H1 (cell line): ENCODE results near the gene CDH8. TPM values are rescaled to one million over a fixed set of nuclear protein-coding genes. Genes with fewer than 3 reads are reported as not detected.

ENCODE experiments used
- CTCF ChIA-PET: fragments of 300-600 bp; sonication (Branson Sonifier 250); formaldehyde crosslinking; loops from one replicate; lab custom pipeline; 2021; ENCODE audit not compliant: partially characterized antibody; lab: Charles Lee
- POLR2A ChIA-PET: fragments of 300-600 bp; sonication (Branson Sonifier 250); formaldehyde crosslinking; loops from one replicate; lab custom pipeline; 2021; ENCODE audit warnings: inconsistent platforms; ENCODE audit not compliant: partially characterized antibody; lab: Charles Lee
- DNase-seq, 2 experiments: peaks; one replicate each; pipeline versions ENCODE4 v3.0.0 to v3.0.0-alpha.2; 2010 to 2022; ENCODE audit warnings: low spot score in 2 of 2, low read depth in 1 of 2, mixed read lengths in 1 of 2
- FAIRE-seq: peaks from 2 replicates; lab custom pipeline; 2011; peaks lifted over from hg19 to GRCh38; lab: Jason Lieb, UNC
- H2AFZ ChIP-seq: 2 replicates; pipeline ENCODE4 v1.8.1; 2012; ENCODE audit warnings: low read length, inconsistent platforms
- H2AK5ac ChIP-seq: 2 replicates; pipeline ENCODE4 v1.6.1; 2013; ENCODE audit warnings: low read depth, low read length
- H2BK120ac ChIP-seq: replicated peaks from 2 replicates; pipeline ENCODE3; 2013; ENCODE audit warnings: low read depth, low read length, inconsistent platforms
- H2BK12ac ChIP-seq: 2 replicates; pipeline ENCODE4 v1.6.1; 2013; ENCODE audit warnings: low read depth, low read length
- H2BK15ac ChIP-seq: 2 replicates; pipeline ENCODE4 v1.6.1; 2013; ENCODE audit warnings: low read length
- H2BK20ac ChIP-seq: 2 replicates; pipeline ENCODE4 v1.6.1; 2013; ENCODE audit warnings: low read length
- H2BK5ac ChIP-seq: 2 replicates; pipeline ENCODE4 v1.6.1; 2013; ENCODE audit warnings: low read depth, low read length
- H3K14ac ChIP-seq: 2 replicates; pipeline ENCODE4 v1.6.1; 2013; ENCODE audit warnings: inconsistent platforms; ENCODE audit not compliant: insufficient read length
- H3K18ac ChIP-seq: 2 replicates; pipeline ENCODE4 v1.6.1; 2013; ENCODE audit warnings: low read length; ENCODE audit errors: extremely low read depth
- H3K23ac ChIP-seq: 2 replicates; pipeline ENCODE4 v1.6.1; 2013; ENCODE audit warnings: inconsistent platforms; ENCODE audit not compliant: insufficient read length
- H3K23me2 ChIP-seq: 2 replicates; pipeline ENCODE4 v1.6.1; 2013; ENCODE audit warnings: low read depth, low read length
- H3K27ac ChIP-seq: 2 replicates; pipeline ENCODE4 v1.6.1; 2011; ENCODE audit warnings: low read depth, low read length, inconsistent platforms
- H3K27me3 ChIP-seq, 4 experiments: replicated peaks in 1 of 4; 1 replicate in 1 of 4; 2 replicates in 3 of 4; pipeline versions ENCODE4 v1.6.1 to v1.8.1; 2011 to 2013; ENCODE audit warnings: low read length in 3 of 4, mild to moderate bottlenecking in 3 of 4, inconsistent platforms in 2 of 4, mixed read lengths in 2 of 4, moderate library complexity in 1 of 4; ENCODE audit not compliant: control insufficient read depth in 3 of 4, insufficient read depth in 3 of 4; ENCODE audit errors: extremely low read depth in 1 of 4
- H3K36me3 ChIP-seq, 4 experiments: 2 replicates each; pipeline versions ENCODE4 v1.6.1 to v1.8.1; 2011 to 2013; ENCODE audit warnings: mild to moderate bottlenecking in 4 of 4, low read length in 3 of 4, moderate library complexity in 2 of 4, control low read depth in 1 of 4, inconsistent platforms in 1 of 4; ENCODE audit not compliant: insufficient read depth in 4 of 4, control insufficient read depth in 2 of 4
- H3K4ac ChIP-seq: replicated peaks from 2 replicates; pipeline ENCODE3; 2013; ENCODE audit warnings: low read length, low read depth, mixed read lengths, inconsistent platforms; ENCODE audit not compliant: insufficient read length
- H3K4me1 ChIP-seq, 4 experiments: replicated peaks in 1 of 4; 1 replicate in 1 of 4; 2 replicates in 3 of 4; pipeline versions ENCODE4 v1.6.1 to v1.8.1; 2011 to 2013; ENCODE audit warnings: low read length in 3 of 4, inconsistent platforms in 2 of 4, mixed read lengths in 1 of 4; ENCODE audit not compliant: insufficient read depth in 4 of 4, control insufficient read depth in 3 of 4
- H3K4me2 ChIP-seq, 2 experiments: 2 replicates each; pipeline versions ENCODE4 v1.6.1 to v1.8.1; 2011 to 2013; ENCODE audit warnings: low read depth in 2 of 2, low read length in 2 of 2, control low read depth in 1 of 2, inconsistent platforms in 1 of 2, mild to moderate bottlenecking in 1 of 2; ENCODE audit not compliant: insufficient read depth in 1 of 2
- H3K4me3 ChIP-seq, 4 experiments: fragments of 200-600, 300-600 bp in 1 of 4; sonication (generic), shearing (Covaris generic), sonication (Bioruptor Twin) in 1 of 4; 2 replicates each; pipeline versions ENCODE4 v1.5.1 to v1.8.1; 2011 to 2016; ENCODE audit warnings: low read length in 4 of 4, low read depth in 3 of 4, control low read depth in 2 of 4, inconsistent platforms in 2 of 4, mild to moderate bottlenecking in 2 of 4, mixed read lengths in 1 of 4, moderate library complexity in 1 of 4; ENCODE audit not compliant: insufficient read depth in 2 of 4; ENCODE audit errors: extremely low read depth in 1 of 4
- H3K56ac ChIP-seq: replicated peaks from 2 replicates; pipeline ENCODE3; 2013; ENCODE audit warnings: low read depth, mild to moderate bottlenecking, mixed read lengths, low read length, inconsistent platforms; ENCODE audit not compliant: insufficient read length
- H3K79me1 ChIP-seq: 2 replicates; pipeline ENCODE4 v1.6.1; 2013; ENCODE audit warnings: low read depth, low read length, control low read depth
- H3K79me2 ChIP-seq, 2 experiments: 2 replicates each; pipeline versions ENCODE4 v1.6.1 to v1.8.1; 2012 to 2013; ENCODE audit warnings: low read length in 2 of 2, mild to moderate bottlenecking in 2 of 2, inconsistent platforms in 1 of 2; ENCODE audit not compliant: insufficient read depth in 2 of 2, control insufficient read depth in 1 of 2
- H3K9ac ChIP-seq, 4 experiments: replicated peaks in 1 of 4; 1 replicate in 1 of 4; 2 replicates in 3 of 4; pipeline versions ENCODE4 v1.6.1 to v1.8.1; 2011 to 2013; ENCODE audit warnings: low read depth in 3 of 4, low read length in 3 of 4, control low read depth in 2 of 4, mild to moderate bottlenecking in 2 of 4, moderate library complexity in 2 of 4, inconsistent platforms in 1 of 4; ENCODE audit errors: extremely low read depth in 1 of 4
- H3K9me3 ChIP-seq, 2 experiments: 2 replicates each; pipeline versions ENCODE4 v1.6.1 to v1.8.1; 2012 to 2013; ENCODE audit warnings: mild to moderate bottlenecking in 2 of 2, moderate library complexity in 2 of 2, control low read depth in 1 of 2, inconsistent platforms in 1 of 2, low read depth in 1 of 2, low read length in 1 of 2, mixed read lengths in 1 of 2; ENCODE audit not compliant: insufficient read depth in 2 of 2
- H4K20me1 ChIP-seq, 2 experiments: replicated peaks in 1 of 2; 2 replicates each; pipeline versions ENCODE3 to v1.8.1; 2011 to 2013; ENCODE audit warnings: inconsistent platforms in 2 of 2, low read length in 2 of 2, mild to moderate bottlenecking in 1 of 2; ENCODE audit not compliant: insufficient read depth in 2 of 2, control insufficient read depth in 1 of 2
- H4K5ac ChIP-seq: 2 replicates; pipeline ENCODE4 v1.6.1; 2013; ENCODE audit warnings: low read length, low read depth, mixed read lengths, inconsistent platforms; ENCODE audit not compliant: insufficient read length
- H4K8ac ChIP-seq: 2 replicates; pipeline ENCODE4 v1.8.0; 2013; ENCODE audit warnings: mild to moderate bottlenecking, moderate library complexity, low read length, inconsistent platforms; ENCODE audit not compliant: insufficient read depth; ENCODE audit errors: extremely low read depth
- H4K91ac ChIP-seq: replicated peaks from 2 replicates; pipeline ENCODE3; 2013; ENCODE audit warnings: low read length, mixed read lengths, inconsistent platforms; ENCODE audit not compliant: insufficient read length
- CHD2 ChIP-seq: IDR thresholded peaks from 2 replicates; pipeline ENCODE4 v1.6.1; 2012; ENCODE audit warnings: low read length, improper control_type of control experiment
- CTBP2 ChIP-seq: IDR thresholded peaks from 2 replicates; pipeline ENCODE4 v1.7.0; 2011; ENCODE audit warnings: borderline replicate concordance, mild to moderate bottlenecking, moderate library complexity, mixed read lengths, low read length; ENCODE audit not compliant: insufficient read depth, insufficient read length
- CTCF ChIP-seq, 3 experiments: IDR thresholded peaks; 1 replicate in 2 of 3; 2 replicates in 1 of 3; pipeline versions ENCODE4 v1.5.1 to v1.6.1; 2011; ENCODE audit warnings: low read length in 3 of 3, mild to moderate bottlenecking in 3 of 3, inconsistent platforms in 2 of 3, low read depth in 1 of 3, moderate library complexity in 1 of 3; ENCODE audit not compliant: insufficient read depth in 1 of 3; ENCODE audit errors: control extremely low read depth in 1 of 3
- JUN ChIP-seq: IDR thresholded peaks from 2 replicates; pipeline ENCODE4 v1.6.1; 2011; ENCODE audit warnings: low read depth, mild to moderate bottlenecking, improper control_type of control experiment, low read length
- MAX ChIP-seq: IDR thresholded peaks from 2 replicates; pipeline ENCODE4 v1.6.1; 2012; ENCODE audit warnings: inconsistent platforms
- NANOG ChIP-seq: IDR thresholded peaks from 2 replicates; pipeline ENCODE4 v1.6.1; 2011; ENCODE audit warnings: low read length, low read depth, mild to moderate bottlenecking, inconsistent platforms; ENCODE audit not compliant: insufficient read depth, poor library complexity, severe bottlenecking
- RAD21 ChIP-seq, 2 experiments: IDR thresholded peaks in 1 of 2; conservative IDR thresholded peaks in 1 of 2; 2 replicates each; pipeline ENCODE4 v1.6.1; 2011; ENCODE audit warnings: low read depth in 2 of 2, low read length in 2 of 2, improper control_type of control experiment in 1 of 2, inconsistent platforms in 1 of 2, mild to moderate bottlenecking in 1 of 2, moderate library complexity in 1 of 2
- RBBP5 ChIP-seq: IDR thresholded peaks from 2 replicates; pipeline ENCODE4 v1.7.1; 2012; ENCODE audit warnings: low read depth, mild to moderate bottlenecking, inconsistent platforms, low read length, moderate library complexity, borderline replicate concordance
- TAF1 ChIP-seq: IDR thresholded peaks from 2 replicates; pipeline ENCODE4 v1.6.1; 2011; ENCODE audit warnings: mild to moderate bottlenecking, low read depth, low read length
- TCF12 ChIP-seq: IDR thresholded peaks from 2 replicates; pipeline ENCODE4 v1.6.1; 2011; ENCODE audit warnings: low read depth, mild to moderate bottlenecking, low read length
- YY1 ChIP-seq: IDR thresholded peaks from 2 replicates; pipeline ENCODE4 v1.6.1; 2011; ENCODE audit warnings: low read depth, mild to moderate bottlenecking, low read length
- WGBS, 2 experiments: shearing (Covaris generic) in 1 of 2; methylation state at CpG; one replicate each; pipeline versions ENCODE4 v1.1.6 to v1.1.7; 2013 to 2015; ENCODE audit warnings: low lambda C conversion rate in 2 of 2, mixed read lengths in 2 of 2, inconsistent platforms in 1 of 2, low coverage in 1 of 2, missing lambda C conversion rate in 1 of 2; ENCODE audit not compliant: insufficient replicate concordance in 2 of 2, insufficient coverage in 1 of 2, insufficient read length in 1 of 2; ENCODE audit errors: extremely low coverage in 1 of 2, missing lambda C conversion rate in 1 of 2; 5-methylcytosine and 5-hydroxymethylcytosine counted together
- polyA plus RNA-seq, 7 experiments: library from polyadenylated mRNA; depleted of rRNA in 3 of 7; stranded (reverse) in 5 of 7; unstranded in 2 of 7; fragments of >200 nt in 5 of 7; fragments of 200-250 nt in 2 of 7; gene quantifications; 1 replicate in 5 of 7; 2 replicates in 1 of 7; 4 replicates in 1 of 7; pipeline versions ENCODE4 v1.2.1 to v1.2.3, GENCODE V29; 2011 to 2013; ENCODE audit warnings: missing spikeins in 2 of 7, mixed read lengths in 2 of 7
- total RNA-seq: library from RNA; stranded (reverse); fragmentation: NEBNext Ultra II Directional; extraction: Animal tissue kit (Norgen Biotek cat#: 25700); gene quantifications from 2 replicates; pipeline ENCODE4 v1.2.1, GENCODE V29; 2021

Gene CDH8
- total and polyA plus RNA-seq, 2 of the 8 experiments (the other 6 are each of a cell fraction or from before 2014, with no cell fraction given) = 7.7 to 8.4 TPM

GRCh38 chr16:62077998-62078397, 41.8 kb upstream of the CDH8 start:
- FAIRE-seq (peak; percentile 89), DNase-seq (peak; percentile 49 to 72)
- 0 out of 2 replicates have a peak overlapping the region, but pooled peaks have one; percentile 23 for H2BK20ac ChIP-seq
- H3K23me2 ChIP-seq = no peaks in the 10 kb centered on the region
- no peak overlapping the region for H2BK15ac ChIP-seq
- no peak overlapping the region for H4K91ac ChIP-seq
- no peak overlapping the region for H3K14ac ChIP-seq
- H2AFZ ChIP-seq = peak overlapping the region; percentile 87; the same call in 1 of the 2 replicates
- H3K4me2 ChIP-seq = no peak overlapping the region
- H2BK12ac ChIP-seq = no peak overlapping the region
- ChIA-PET CTCF (interaction anchor here (0.5 to 5.4 kb wide), 47 partner anchors 8 to 932 kb away, joined by 3 to 66 read pairs (median 4); partner anchors contain the start of gene CDH8), POLR2A (no interaction called here)
- H3K9me3 ChIP-seq = no peaks in the 10 kb centered on the region
- WGBS, 2 experiments = 39% methylated on average over 4 of the region's 4 CpGs; no CpG with 5 or more reads in 1 of the 2 experiments
- no peak overlapping the region for H4K5ac ChIP-seq
- H3K27me3 ChIP-seq = no peaks in the 10 kb centered on the region
- no peak overlapping the region for H2BK5ac ChIP-seq
- no peak overlapping the region for H3K18ac ChIP-seq
- H3K4me3 ChIP-seq = no peak overlapping the region
- no peak overlapping the region for H3K4ac ChIP-seq
- H3K27ac ChIP-seq = no peak overlapping the region
- no peak overlapping the region for H3K56ac ChIP-seq
- no peaks in the 10 kb centered on the region for H3K4me1 ChIP-seq
- H3K23ac ChIP-seq = no peak overlapping the region
- H2AK5ac ChIP-seq = no peak overlapping the region
- no peaks in the 10 kb centered on the region for H4K20me1 ChIP-seq
- H2BK120ac ChIP-seq = no peak overlapping the region
- H3K9ac ChIP-seq = no peak overlapping the region
- no peaks in the 10 kb centered on the region for H3K79me2 ChIP-seq
- no peak overlapping the region for H4K8ac ChIP-seq
- no peaks in the 10 kb centered on the region; a peak in 1 of 8 replicates for H3K36me3 ChIP-seq
- no peaks in the 10 kb centered on the region for H3K79me1 ChIP-seq
- TF ChIP-seq CTCF (IDR thresholded peaks at IDR 0.05; ENCODE audit: control extremely low read depth in 1 of 3, insufficient read depth in 1 of 3, low read depth in 1 of 3, low read length in 3 of 3) (peak; percentile 86 to 93 (median 91)), JUN (no peak), NANOG (no peak), MAX (no peak), CTBP2 (no peak), RBBP5 (no peak), RAD21 (IDR thresholded peaks at IDR 0.05 in 1 of 2, conservative IDR thresholded peaks at IDR 0.05 in 1 of 2; ENCODE audit: low read depth in 2 of 2, low read length in 2 of 2) (peak; percentile 92 to 93), TCF12 (no peak), TAF1 (no peak), CHD2 (no peak), YY1 (0 out of 2 replicates have a peak, but pooled peaks have one; percentile 32)
